HT1080 (cell line): Measurements from ENCODE around the gene AVPR1B. TPM values are rescaled to one million over a fixed set of nuclear protein-coding genes. Genes with fewer than 3 reads are reported as not detected.

Experiments
- DNase-seq: peaks from one replicate; pipeline ENCODE4 v3.0.0-alpha.2; 2015; ENCODE audit warnings: low read depth
- total RNA-seq: library from RNA; depleted of rRNA; stranded (reverse); fragments of >200 nt; shearing (Covaris generic); gene quantifications from 2 replicates; pipeline ENCODE4 v1.2.3, GENCODE V29; 2014

AVPR1B gene
- total RNA-seq, 1 experiment from 2014 or later = not detected

DNA sequence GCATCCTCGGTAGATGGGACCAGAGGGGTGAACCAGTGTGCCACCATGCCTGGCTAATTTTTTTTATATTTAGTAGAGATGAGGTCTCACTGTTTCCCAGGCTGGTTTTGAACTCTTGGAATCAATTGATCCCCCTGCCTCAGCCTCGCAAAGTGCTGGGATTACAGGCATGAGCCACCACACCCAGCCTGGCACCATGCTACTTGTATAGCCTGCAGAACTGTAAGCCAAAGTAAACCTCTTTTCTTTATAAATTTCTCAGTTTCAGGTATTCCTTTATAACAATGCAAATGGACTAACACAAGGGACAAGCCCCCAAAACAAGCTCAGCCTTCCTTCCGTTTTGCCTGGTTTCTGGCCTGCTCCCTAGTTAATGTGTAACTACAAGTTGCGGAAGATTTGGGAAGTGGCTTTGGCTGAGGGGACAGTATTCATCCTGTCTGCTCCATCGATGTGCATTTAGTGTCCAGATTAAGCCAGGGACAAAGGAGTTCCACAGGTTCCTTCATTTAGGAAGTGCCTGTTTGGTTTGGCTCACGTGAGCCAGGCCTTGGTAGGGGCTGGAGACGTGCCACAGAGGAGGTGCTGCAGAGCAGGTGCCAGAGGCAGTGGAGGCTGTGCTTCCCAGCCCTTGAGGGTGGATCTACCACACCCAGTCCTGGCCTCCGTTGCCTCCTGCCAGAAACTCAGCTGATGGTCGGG lies 4.4 kb downstream of the AVPR1B start:
- DNase-seq = no peak

DNA sequence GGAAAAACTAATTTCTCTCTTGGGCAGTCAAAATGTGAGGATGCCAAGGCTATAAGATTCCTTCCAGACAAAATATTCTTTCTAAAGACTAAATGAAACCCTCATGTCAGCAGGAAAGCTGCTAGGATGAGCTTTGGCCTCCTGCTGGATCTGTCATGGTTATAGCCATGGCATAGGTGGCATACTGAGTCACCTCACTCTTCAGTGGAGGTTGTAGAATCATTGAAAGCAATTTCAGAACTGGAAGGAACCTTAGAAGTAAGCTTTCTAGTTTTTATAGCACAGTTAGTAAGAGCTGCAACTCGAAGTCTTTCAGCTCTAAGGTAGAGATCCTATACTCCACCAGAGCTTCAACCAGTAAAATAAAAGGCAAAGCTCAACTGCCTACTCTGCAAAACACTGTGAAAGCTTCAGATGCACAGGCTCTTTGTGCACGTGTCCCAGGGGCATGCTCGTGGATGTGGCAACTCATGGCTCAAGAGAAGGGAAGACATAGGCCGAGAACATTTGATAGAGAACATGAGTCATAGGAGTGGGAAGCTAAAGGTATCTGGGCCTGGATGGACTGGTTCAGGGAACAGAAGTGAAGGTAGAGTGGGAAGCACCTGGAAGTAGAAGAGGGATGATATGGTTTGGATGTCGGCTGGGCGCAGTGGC lies 5.8 kb downstream of the AVPR1B start:
- no peak for DNase-seq

DNA sequence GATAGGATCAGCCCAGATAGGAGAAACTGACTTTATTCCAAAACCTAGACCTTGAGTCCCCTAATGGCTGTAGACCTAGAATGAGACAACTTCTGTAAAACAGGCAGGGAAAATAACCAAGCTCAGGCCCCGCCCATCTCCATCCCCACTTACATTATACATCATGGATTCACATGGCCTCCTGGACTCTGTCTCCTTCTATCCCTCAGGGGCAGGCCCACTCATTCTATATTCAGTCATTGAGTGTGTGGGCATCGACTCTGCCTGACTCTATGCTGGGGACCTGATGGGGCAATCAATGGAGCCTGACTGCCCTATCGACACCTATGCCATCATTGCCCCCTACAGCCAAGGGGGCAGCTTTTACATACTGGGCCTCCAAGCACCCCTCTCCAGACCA lies 6.4 kb downstream of the AVPR1B start:
- DNase-seq = no peak

DNA sequence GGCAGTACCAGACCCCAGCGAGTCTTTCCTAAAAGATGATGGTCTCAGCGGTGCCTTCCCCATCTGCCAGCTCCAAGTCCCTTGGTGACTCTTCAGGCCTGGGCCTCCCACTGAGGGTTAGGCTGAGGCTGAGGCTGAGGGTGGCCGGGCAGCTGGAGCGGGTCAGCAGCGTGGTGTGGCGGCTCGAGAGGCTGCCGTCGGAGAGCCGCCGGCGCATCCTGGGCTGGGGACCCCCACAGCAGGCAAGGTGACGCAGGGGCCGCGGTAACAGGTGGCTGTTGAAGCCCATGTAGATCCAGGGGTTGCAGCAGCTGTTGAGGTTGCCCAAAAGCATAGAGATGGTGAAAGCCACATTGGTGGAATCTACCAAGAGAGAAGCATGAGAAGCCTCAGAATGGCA lies 7.0 kb downstream of the AVPR1B start:
- no peak for DNase-seq

DNA sequence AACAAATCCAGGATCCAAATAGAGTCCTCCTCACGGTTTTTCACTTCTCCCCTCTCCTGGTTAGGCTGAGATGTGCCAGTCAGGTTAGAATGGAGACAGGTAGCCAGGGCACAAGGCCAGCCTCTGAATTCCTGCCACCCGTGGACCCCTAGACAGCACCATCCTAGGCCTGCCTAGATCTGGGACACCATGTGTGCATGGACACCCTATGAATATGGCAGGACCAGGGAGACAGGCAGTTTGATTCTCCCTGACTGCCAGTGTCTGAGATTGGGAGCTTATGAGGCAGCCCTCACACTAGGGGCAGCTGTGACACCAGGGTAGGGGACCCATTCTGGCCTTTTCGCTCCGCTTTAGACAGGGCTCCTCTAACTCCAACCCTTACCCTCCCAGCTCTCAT lies 7.5 kb downstream of the AVPR1B start:
- DNase-seq = no peak

DNA sequence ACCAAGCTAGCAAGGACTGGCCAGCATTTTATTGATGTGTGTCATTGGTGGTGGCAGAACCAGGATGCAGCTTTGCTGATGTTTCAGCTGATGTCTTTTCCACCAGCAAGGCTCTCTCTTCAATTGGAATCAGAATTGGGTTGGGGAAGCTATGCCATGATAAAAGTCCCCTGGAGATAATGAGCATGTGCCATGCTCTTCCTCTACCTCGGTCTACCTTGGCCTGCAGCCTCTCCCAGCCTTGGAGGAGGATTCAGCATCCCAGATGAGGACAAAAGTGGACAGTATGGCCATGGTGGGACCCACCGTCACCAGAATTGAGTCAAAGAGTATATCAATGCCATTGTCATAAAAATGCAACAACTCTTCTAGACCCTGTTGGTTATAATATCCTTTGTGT lies 8.6 kb downstream of the AVPR1B start:
- no peak for DNase-seq

DNA sequence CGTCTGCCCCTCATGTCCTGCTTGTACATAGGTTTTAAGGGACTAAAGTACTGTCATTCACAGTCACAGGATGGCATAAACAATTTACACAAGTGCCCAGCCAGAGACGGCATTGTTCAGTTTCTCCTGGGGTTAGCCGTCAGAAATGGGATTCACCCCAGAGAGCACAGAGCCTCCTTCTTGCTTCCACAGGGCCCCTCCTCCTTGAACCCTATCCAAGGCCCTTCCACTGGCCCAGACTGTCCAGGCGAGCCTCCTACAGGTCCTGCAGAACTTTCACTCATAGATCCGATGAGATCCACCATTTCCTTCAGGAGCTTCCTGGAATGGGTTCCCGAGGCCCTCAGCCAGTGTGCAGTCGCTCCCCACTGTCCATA lies 10.0 kb downstream of the AVPR1B start:
- no peak for DNase-seq

DNA sequence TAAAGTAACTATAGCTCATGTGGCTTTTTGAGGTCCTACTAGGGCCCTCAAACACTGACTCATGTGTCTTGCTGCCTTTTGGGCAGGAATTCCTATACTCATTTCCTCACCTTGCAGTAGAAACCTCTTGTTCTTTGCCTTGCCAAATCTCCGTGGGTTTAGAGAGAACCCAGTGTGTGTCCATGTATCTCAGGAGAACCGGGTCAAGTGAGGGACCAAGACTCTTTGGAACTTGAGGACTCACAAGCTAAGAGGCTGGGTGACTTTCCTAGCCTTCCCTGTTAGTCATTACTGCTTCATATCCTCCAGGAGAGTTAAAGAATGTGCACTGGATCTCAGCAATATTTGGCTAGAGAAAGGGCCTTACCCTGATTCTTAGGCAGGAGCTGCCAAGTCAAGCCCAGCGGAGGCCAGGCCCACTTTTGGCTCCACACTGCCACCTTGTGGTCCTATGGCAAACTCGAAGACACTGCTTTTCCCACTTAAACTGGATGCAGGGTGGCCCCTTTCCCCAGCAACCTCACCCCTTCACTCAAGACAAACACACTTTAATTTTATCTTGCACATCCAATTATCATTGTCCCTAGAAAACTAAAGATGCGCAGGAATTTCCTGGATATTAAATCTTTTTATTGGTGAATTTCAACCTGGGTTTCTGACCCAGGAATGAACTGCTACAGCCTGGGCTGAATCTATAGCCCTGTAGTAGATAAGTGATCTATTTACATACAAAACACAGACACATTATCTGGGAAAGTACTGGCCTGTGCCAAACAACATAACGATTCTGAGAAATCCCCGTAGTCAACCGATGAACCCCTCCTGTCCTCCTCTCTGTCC lies 10.6 kb downstream of the AVPR1B start:
- DNase-seq = peak; percentile 68

DNA sequence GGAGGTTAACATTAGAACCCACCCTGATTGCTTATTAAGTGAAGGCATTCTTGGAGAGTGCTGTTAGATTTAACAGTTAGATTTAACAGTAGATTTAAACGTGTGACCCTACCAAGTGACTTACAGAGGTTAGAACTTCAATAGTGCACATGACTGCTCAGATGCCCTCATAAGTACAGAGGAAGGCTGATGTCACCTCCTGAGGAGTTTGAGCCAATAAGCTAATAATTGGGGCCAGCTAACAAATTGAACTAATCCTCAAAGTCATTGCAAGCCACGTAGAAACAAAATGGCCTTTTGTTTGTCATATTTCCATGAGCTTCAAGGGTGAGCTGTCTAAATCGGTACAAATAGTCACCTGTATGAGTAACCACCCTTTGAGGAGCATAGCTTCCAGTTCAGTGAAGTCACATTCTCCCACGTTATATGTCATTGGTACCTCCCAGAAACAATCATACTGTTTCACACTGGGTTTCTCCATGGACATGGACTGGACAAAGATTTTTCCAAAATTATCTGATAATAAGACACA lies 11.7 kb downstream of the AVPR1B start:
- no peak for DNase-seq

DNA sequence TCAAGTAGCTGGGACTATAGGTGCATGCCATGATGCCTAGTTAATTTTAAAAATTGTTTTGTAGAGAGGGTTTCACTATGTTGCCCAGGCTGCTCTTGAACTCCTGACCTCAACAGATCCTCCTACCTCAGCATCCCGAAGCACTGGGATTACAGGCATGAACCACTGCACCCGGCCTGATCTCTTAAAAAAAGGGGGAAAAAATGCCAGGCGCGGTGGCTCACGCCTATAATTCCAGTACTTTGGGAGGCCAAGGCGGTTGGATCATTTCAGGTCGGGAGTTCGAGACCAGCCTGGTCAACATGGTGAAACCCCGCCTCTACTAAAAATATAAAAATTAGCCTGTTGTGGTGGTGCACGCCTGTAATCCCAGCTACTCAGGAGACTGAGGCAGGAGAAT lies 13.2 kb downstream of the AVPR1B start:
- DNase-seq = no peak

DNA sequence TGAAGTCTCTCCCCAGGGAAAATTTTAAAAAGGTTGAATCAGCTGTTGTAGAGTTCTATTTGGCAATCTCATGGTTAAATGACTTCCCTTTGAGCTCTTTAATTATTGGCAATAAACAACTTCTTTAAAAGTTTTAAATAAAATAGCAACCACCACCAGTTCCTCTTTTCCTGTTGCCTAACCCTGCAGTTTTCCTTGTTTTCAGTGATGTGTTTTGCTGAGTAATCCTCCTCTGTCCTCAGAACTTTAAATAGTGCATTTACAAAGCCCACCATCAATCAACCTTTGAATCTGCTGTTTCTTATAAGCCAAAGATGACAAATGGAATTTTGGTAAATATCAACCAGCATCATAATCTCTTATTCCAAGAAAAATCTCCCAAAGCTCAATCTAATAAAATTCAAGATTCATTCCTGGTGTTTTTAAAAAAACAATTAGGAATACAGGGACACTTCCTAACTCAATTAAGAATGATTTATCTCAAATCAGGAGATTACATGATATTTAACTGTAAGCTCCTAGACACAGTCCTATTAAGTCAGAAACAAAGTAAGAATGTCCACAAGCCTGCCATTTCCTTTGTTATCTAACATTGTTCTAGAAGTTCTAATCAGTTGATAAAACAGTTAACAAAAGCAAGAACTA lies 14.8 kb downstream of the AVPR1B start:
- no peak for DNase-seq

DNA sequence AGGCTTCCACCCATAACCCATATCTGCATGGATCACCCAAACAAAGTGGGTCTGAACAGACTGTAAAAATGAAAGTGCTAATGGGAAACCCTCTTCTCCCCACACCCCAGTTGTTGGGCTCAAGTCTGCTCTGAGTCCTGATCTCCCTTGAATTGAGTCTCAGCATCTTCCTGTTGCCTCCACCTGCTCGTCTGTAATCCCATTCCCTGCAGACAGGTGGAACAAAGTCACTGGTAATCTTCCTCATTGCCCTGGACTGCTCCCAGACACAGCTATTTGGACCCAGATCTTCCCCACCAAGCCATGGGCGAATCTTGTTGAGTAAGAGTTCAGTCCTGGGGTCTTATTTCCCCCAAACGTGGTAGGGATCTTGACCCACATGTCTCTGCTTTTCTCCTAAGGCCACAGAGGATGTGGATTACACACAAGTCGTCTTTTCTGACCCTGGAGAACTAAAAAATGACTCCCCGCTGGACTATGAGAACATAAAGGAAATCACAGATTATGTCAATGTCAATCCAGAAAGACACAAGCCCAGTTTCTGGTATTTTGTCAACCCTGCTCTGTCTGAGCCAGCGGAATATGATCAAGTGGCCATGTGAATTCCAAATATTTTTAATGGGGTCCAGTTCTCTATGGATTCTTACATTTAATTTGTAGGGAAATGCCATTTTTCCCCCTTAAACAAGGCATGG lies 15.7 kb downstream of the AVPR1B start:
- DNase-seq = no peak

DNA sequence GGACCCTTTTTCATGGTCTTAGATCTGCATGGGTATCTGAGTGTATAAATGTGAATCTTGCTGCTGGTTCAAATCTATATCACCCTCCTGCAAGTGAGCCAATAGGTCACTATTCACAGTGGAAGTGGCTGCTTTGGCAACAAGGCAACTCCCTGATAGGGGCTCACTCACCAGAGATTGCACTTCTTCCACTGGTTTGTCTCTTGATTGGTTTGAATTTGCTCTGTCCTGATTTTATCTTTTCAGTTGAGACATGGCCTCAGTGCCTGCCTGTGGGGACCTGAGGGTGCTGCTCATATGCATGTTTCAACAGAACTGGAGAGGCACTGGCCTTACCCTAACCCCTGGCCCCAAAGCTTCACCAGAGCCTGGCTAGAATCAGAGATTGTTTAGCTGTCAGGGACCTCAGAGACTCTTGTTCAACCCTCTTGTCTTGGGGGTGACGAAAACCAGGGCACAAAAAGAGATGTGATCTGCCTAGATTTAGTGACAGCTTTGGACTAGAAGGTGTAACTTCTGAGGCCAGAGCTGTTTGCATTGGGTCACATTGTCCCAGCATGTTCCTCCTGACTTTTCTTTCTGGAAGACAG lies 16.9 kb downstream of the AVPR1B start:
- no peak for DNase-seq

DNA sequence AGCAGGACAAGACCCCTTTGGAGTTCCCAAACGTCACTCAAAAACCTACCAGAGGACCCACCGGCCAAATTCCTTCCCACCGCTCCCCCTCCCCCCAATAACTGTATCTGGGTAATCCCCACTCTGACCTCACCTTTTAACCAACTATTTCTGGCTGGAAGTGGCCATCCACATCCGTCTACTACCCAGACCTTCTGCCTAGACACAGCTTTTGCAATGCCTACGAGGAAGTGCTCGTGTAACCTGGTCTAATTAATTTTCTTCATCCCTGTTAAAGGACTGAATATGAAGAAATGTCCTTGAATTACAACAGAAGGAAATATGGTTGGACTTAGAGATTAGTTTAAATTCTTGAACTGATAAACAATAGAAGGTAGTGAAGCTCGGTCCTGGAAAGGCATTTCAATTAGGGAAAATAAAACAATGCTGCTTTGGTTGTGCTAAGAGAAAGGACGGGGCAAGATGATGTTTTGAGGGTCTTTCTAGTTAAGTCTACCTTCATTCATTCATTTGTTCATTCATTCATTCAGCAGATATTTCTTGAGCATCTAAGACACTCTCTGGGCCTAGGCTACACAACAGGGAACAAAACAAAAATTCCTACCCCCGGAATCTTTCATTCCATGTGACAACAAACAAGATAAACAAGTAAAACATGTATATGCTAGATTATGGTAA lies 18.8 kb downstream of the AVPR1B start:
- DNase-seq = no peak

DNA sequence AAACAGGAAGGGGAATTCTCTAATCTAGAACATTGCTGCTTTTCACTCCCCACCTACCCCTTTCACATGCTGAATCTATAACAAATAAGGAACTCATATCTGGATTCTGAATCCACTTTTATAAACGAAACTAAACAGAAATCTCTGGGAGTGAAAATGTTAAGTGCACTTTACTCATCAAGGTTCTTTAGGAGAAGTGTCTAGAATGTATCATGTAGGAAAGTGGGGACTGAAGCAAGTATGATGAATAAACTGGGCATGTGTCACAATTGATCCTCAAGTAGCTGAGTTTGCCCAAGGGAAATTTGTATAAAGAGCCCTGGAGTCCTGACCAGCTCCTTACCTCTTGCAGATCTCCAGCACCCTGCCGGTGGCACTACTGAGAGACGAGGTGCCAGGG lies 19.8 kb downstream of the AVPR1B start:
- DNase-seq = no peak

DNA sequence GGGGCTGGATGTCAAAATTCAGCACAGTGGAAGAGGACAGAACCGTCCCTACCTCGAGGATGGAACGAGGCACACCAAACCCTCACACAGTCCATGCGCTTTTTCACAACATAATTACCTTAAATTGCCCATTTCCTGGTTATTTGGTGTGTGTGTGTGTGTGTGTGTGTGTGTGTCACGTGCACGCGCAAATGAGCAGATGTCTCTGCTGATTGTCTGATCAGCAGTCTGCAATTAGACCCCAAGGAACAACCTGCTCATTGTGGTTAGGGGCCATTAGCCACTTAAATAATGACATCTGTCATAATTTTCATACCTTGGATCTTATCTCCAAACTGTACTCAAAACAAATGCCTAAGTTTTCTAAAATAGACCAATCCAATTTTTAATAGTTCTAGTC lies 23.2 kb downstream of the AVPR1B start:
- DNase-seq = no peak

DNA sequence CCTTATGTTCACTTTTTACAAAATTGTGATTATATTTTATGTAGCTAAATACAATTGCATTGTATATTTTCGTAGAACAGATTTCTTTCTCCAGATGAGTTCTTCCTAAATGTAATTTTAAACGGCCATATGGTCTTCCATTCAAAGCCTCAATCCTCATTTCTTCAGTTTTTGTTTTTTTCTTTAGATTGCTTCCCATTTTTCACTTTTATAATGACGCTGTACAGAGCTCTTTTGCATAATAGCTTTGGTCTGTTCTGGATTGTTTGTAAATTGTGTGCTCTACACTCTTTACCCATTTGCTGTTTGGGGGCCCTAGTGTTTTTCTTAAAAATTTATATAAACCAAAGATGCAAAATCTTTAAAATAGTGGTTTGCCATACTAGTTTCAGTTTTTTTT lies 27.8 kb downstream of the AVPR1B start:
- DNase-seq = no peak

DNA sequence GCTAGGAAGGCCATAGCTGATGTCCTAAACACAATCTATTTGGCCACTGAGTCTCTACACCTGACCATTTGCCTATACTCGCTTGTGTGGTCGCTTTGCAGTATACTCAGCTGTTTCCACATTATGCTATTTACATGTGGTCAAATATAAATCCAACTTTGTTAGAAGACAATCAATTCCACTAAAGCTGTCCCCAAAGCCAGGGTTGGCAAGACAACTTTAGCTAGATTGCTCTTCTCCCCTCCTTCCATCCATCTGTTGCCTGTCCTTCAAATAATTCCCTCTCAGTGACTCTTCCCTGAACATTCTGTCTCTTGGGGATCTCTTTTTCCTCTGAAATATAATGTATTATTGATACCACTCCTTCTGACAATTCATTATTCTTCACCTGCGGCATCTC lies 30.1 kb downstream of the AVPR1B start:
- no peak for DNase-seq

DNA sequence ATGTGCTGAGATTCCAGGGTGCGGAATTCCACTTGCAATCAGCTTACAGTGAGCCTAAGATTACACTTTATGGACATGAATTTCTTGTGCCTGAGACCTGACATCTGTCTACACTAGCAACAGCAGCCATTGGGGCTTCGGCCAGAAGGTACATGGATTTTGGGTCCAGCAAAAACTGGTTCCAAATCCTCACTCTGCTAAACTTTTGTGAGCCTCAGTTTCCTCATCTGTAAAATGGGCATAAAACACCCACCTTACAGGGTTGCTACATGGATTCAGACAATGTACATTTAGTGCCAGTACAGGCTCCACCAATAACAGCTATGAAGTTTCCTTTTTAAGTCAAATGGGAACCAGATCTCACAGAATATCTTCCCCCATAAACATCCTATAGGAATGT lies 33.4 kb downstream of the AVPR1B start:
- DNase-seq = no peak
